ENCODE results near the gene HTR1D. TPM values are rescaled to one million over a fixed set of nuclear protein-coding genes. Genes with fewer than 3 reads are reported as not detected.

The HTR1D gene
- total RNA-seq, 1 experiment from 2014 or later, result 3.5 TPM

DNA sequence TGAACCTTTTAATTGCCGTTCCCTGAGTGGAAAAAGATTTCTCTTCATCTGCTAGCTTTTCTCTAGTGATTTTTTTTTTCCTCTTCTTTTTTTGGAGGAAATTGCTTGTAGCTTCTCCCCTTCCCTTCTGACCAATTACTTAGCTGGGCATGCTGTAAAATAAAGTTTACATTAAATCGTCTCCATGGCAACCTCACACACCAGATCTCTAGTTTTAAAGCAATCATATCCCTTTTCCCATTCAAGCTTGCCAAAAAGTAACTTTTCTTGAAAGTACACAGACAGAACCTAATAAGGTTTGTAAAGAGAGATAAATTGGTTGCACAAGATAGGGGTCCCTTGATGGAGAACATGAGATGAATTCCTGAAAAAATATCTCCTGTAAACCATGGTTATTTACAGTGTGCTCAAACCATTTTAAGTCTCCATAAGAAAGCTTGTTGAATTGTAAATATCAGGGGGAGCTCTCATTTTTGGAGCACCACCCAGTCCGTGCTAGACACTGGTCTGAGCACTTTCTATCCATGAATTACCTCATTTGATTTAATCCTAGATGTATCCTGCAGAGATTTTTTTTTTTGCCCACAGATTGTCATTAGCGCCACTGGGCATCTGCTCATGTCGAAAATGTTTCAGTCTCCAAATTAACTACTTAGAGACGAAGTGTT, 32.6 kb upstream of the HTR1D start:
- H3K79me2 ChIP-seq (ENCODE audit: insufficient read depth, low read length), result no peaks in the 10 kb centered on the region
- no peaks in the 10 kb centered on the region for H3K4me1 ChIP-seq (ENCODE audit: control insufficient read depth in 1 of 2, insufficient read depth in 2 of 2, low read length in 2 of 2)
- intact Hi-C loops (cut with micrococcal nuclease), result no loop called here
- H3K9me2 ChIP-seq (ENCODE audit: insufficient read depth), result no peaks in the 10 kb centered on the region
- H3K27me3 ChIP-seq (ENCODE audit: insufficient read depth, low read length), result no peaks in the 10 kb centered on the region
- H3K4me3 ChIP-seq (replicated peaks in 1 of 2; ENCODE audit: low read depth in 1 of 2, low read length in 2 of 2), result no peak overlapping the region
- BruUV-seq (replicated peaks), result no TSS peak
- ATAC-seq, result no peak
- H3K4me2 ChIP-seq (ENCODE audit: low read length), result no peak overlapping the region
- RAD21 ChIA-PET (ENCODE audit: low non-redundant PET in 1 of 2, low total read pairs in 2 of 2, uncharacterized antibody in 2 of 2, unreplicated experiment in 2 of 2), result no interaction called here
- TF ChIP-seq POLR2A (IDR thresholded peaks at IDR 0.05; ENCODE audit: borderline replicate concordance, extremely low read depth, insufficient read depth, insufficient read length) (no peak), CEBPB (IDR thresholded peaks at IDR 0.05; ENCODE audit: low read depth) (no peak), ELF1 (IDR thresholded peaks at IDR 0.05; ENCODE audit: borderline replicate concordance, low read depth) (no peak), TCF7L2 (IDR thresholded peaks at IDR 0.05; ENCODE audit: borderline replicate concordance, extremely low read depth, insufficient read depth, insufficient read length) (no peak), POLR2AphosphoS5 (IDR thresholded peaks at IDR 0.05; ENCODE audit: low read depth, low read length) (no peak), EGR1 (IDR thresholded peaks at IDR 0.05; ENCODE audit: low read depth) (no peak)
- TF ChIP-seq, protein P1, sequence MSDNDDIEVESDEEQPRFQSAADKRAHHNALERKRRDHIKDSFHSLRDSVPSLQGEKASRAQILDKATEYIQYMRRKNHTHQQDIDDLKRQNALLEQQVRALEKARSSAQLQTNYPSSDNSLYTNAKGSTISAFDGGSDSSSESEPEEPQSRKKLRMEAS (IDR thresholded peaks at IDR 0.05), result no peak
- DNase-seq (ENCODE audit: low read depth, low spot score), result no peak
- H3K36me3 ChIP-seq (ENCODE audit: control insufficient read depth in 1 of 2, insufficient read depth in 2 of 2, low read length in 2 of 2), result no peaks in the 10 kb centered on the region
- POLR2A ChIA-PET, result interaction anchor here (0.9 kb wide), 1 partner anchor 281 kb away, joined by 4 read pairs; the partner anchor contains the start of gene E2F2
- H4K20me1 ChIP-seq (ENCODE audit: insufficient read depth), result no peaks in the 10 kb centered on the region
- H3K9ac ChIP-seq (ENCODE audit: low read length), result no peak overlapping the region
- no peak overlapping the region for H2AFZ ChIP-seq (ENCODE audit: low read depth, low read length, poor library complexity, severe bottlenecking)
- H3K9me3 ChIP-seq (ENCODE audit: control insufficient read depth in 1 of 2, insufficient read depth in 1 of 2, low read depth in 1 of 2, low read length in 2 of 2), result no peaks in the 10 kb centered on the region
- CTCF ChIA-PET, result no interaction called here
- H3K27ac ChIP-seq (ENCODE audit: low read depth, low read length), result no peak overlapping the region

DNA sequence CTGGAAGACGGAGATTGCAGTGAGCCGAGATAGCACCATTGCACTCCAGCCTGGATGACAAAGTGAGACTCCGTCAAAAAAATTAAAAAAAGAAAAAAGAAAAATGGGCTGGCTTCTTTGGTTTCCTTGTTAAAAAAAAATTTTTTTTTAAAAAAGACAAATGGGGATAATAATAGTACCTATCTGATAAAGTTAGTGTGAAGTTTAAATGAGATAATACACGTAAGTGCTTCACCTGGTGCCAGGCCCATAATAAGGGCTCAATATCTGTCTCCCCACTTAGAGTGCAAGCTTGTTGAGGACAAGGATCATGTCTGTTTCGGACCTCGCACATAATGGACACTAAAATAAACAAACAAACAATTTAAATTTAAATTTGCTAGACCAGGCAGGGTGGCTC, 30.0 kb upstream of the HTR1D start:
- H4K20me1 ChIP-seq (ENCODE audit: insufficient read depth), result no peaks in the 10 kb centered on the region
- H3K9me3 ChIP-seq (ENCODE audit: control insufficient read depth in 1 of 2, insufficient read depth in 1 of 2, low read depth in 1 of 2, low read length in 2 of 2), result no peaks in the 10 kb centered on the region
- no peak overlapping the region for H3K4me2 ChIP-seq (ENCODE audit: low read length)
- no peak overlapping the region for H2AFZ ChIP-seq (ENCODE audit: low read depth, low read length, poor library complexity, severe bottlenecking)
- TF ChIP-seq FOSL1 (IDR thresholded peaks at IDR 0.05; ENCODE audit: low read depth) (no peak), POLR2AphosphoS5 (IDR thresholded peaks at IDR 0.05; ENCODE audit: low read depth, low read length) (no peak), SRF (IDR thresholded peaks at IDR 0.05; ENCODE audit: low read depth) (no peak), SP1 (IDR thresholded peaks at IDR 0.05; ENCODE audit: low read depth) (no peak), EZH2phosphoT487 (IDR thresholded peaks at IDR 0.05; ENCODE audit: borderline replicate concordance) (no peak), ELF1 (IDR thresholded peaks at IDR 0.05; ENCODE audit: borderline replicate concordance, low read depth) (no peak), CBX3 (IDR thresholded peaks at IDR 0.05; ENCODE audit: low read depth) (no peak)
- TF ChIP-seq, protein P2, sequence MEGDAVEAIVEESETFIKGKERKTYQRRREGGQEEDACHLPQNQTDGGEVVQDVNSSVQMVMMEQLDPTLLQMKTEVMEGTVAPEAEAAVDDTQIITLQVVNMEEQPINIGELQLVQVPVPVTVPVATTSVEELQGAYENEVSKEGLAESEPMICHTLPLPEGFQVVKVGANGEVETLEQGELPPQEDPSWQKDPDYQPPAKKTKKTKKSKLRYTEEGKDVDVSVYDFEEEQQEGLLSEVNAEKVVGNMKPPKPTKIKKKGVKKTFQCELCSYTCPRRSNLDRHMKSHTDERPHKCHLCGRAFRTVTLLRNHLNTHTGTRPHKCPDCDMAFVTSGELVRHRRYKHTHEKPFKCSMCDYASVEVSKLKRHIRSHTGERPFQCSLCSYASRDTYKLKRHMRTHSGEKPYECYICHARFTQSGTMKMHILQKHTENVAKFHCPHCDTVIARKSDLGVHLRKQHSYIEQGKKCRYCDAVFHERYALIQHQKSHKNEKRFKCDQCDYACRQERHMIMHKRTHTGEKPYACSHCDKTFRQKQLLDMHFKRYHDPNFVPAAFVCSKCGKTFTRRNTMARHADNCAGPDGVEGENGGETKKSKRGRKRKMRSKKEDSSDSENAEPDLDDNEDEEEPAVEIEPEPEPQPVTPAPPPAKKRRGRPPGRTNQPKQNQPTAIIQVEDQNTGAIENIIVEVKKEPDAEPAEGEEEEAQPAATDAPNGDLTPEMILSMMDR (IDR thresholded peaks at IDR 0.05 in 2 of 3, conservative IDR thresholded peaks at IDR 0.05 in 1 of 3; ENCODE audit: borderline replicate concordance in 1 of 3, insufficient read depth in 1 of 3, low read depth in 2 of 3, low read length in 2 of 3), result no peak
- ChIA-PET POLR2A (no interaction called here), CTCF (no interaction called here), RAD21 (ENCODE audit: low non-redundant PET in 1 of 2, low total read pairs in 2 of 2, uncharacterized antibody in 2 of 2, unreplicated experiment in 2 of 2) (no interaction called here)
- no peaks in the 10 kb centered on the region for H3K27me3 ChIP-seq (ENCODE audit: insufficient read depth, low read length)
- no peaks in the 10 kb centered on the region for H3K79me2 ChIP-seq (ENCODE audit: insufficient read depth, low read length)
- no peaks in the 10 kb centered on the region for H3K9me2 ChIP-seq (ENCODE audit: insufficient read depth)
- no peak overlapping the region for H3K4me3 ChIP-seq (replicated peaks in 1 of 2; ENCODE audit: low read depth in 1 of 2, low read length in 2 of 2)
- intact Hi-C loops (cut with micrococcal nuclease), result no loop called here
- no peak overlapping the region for H3K9ac ChIP-seq (ENCODE audit: low read length)
- BruUV-seq (replicated peaks), result no TSS peak
- DNase-seq (ENCODE audit: low read depth, low spot score) (no peak), ATAC-seq (no peak)
- H3K4me1 ChIP-seq (ENCODE audit: control insufficient read depth in 1 of 2, insufficient read depth in 2 of 2, low read length in 2 of 2), result peaks cover 0 to 4% of the 10 kb centered on the region in 2 experiments; a peak in 2 of 4 replicates
- H3K27ac ChIP-seq (ENCODE audit: low read depth, low read length), result no peak overlapping the region
- H3K36me3 ChIP-seq (ENCODE audit: control insufficient read depth in 1 of 2, insufficient read depth in 2 of 2, low read length in 2 of 2), result no peaks in the 10 kb centered on the region
